SK-N-SH treated with all-trans-retinoic acid at 6 μM for 48 hours (cell line): ENCODE measurements around the gene VAPA.

Experiments
- ATAC-seq: fragments of 200-7000 bp; cut with Tn5 transposase; 3 replicates; pipeline ENCODE4 v1.9.1; 2020; ENCODE audit warnings: mild to moderate bottlenecking, moderate library complexity
- ARNTL ChIP-seq: fragments of 450-650 bp; formaldehyde crosslinking; IDR thresholded peaks from 2 replicates; pipeline ENCODE4 v1.5.0; 2020; ENCODE audit warnings: low read depth, mild to moderate bottlenecking, moderate library complexity, borderline replicate concordance
- BACH2 ChIP-seq: fragments of 250-450 bp; sonication (Bioruptor Pico); IDR thresholded peaks from 2 replicates; pipeline ENCODE4 v1.9.0; 2021; ENCODE audit warnings: mild to moderate bottlenecking, borderline replicate concordance
- CREB5 ChIP-seq: fragments of 250-450 bp; sonication (Bioruptor Pico); IDR thresholded peaks from 2 replicates; pipeline ENCODE4 v1.5.1; 2020; ENCODE audit warnings: low read depth, mild to moderate bottlenecking, moderate library complexity
- CSDC2 ChIP-seq: fragments of 250-450 bp; sonication (Bioruptor Pico); IDR thresholded peaks from 2 replicates; pipeline ENCODE4 v1.5.0; 2020; ENCODE audit warnings: mild to moderate bottlenecking, moderate library complexity
- ESRRG ChIP-seq: fragments of 250-450 bp; sonication (Bioruptor Pico); IDR thresholded peaks from 2 replicates; pipeline ENCODE4 v1.6.1; 2021; ENCODE audit warnings: mild to moderate bottlenecking
- GLIS3 ChIP-seq: fragments of 250-450 bp; sonication (Bioruptor Pico); IDR thresholded peaks from 2 replicates; pipeline ENCODE4 v1.5.0; 2020; ENCODE audit warnings: mild to moderate bottlenecking, moderate library complexity
- OSR1 ChIP-seq: fragments of 250-450 bp; sonication (Bioruptor Pico); IDR thresholded peaks from 2 replicates; pipeline ENCODE4 v1.8.0; 2022; ENCODE audit warnings: moderate library complexity, mild to moderate bottlenecking, inconsistent platforms
- PATZ1 ChIP-seq: fragments of 250-450 bp; sonication (Bioruptor Pico); IDR thresholded peaks from 2 replicates; pipeline ENCODE4 v1.8.0; 2020; ENCODE audit warnings: mild to moderate bottlenecking, moderate library complexity, borderline replicate concordance
- PPARA ChIP-seq: fragments of 250-450 bp; sonication (Bioruptor Pico); IDR thresholded peaks from 2 replicates; pipeline ENCODE4 v1.5.0; 2020; ENCODE audit warnings: mild to moderate bottlenecking, borderline replicate concordance
- RARB ChIP-seq: fragments of 250-450 bp; sonication (Bioruptor Pico); IDR thresholded peaks from 2 replicates; pipeline ENCODE4 v1.8.0; 2021; ENCODE audit warnings: mild to moderate bottlenecking, moderate library complexity
- SNAI2 ChIP-seq: fragments of 250-450 bp; sonication (Bioruptor Pico); IDR thresholded peaks from 2 replicates; pipeline ENCODE4 v1.5.0; 2020; ENCODE audit warnings: mild to moderate bottlenecking, moderate library complexity
- TCF4 ChIP-seq: fragments of 250-450 bp; sonication (Bioruptor Pico); IDR thresholded peaks from 2 replicates; pipeline ENCODE4 v1.8.0; 2021; ENCODE audit warnings: mild to moderate bottlenecking, moderate library complexity, borderline replicate concordance
- TOX ChIP-seq: fragments of 250-450 bp; sonication (Bioruptor Pico); IDR thresholded peaks from 2 replicates; pipeline ENCODE4 v1.8.0; 2021; ENCODE audit warnings: mild to moderate bottlenecking, moderate library complexity, borderline replicate concordance
- ZC3H10 ChIP-seq: fragments of 250-450 bp; sonication (Bioruptor Pico); IDR thresholded peaks from 2 replicates; pipeline ENCODE4 v1.5.1; 2021; ENCODE audit warnings: mild to moderate bottlenecking, moderate library complexity
- ZFP3 ChIP-seq: fragments of 250-450 bp; sonication (Bioruptor Pico); IDR thresholded peaks from 2 replicates; pipeline ENCODE4 v1.5.0; 2020; ENCODE audit warnings: mild to moderate bottlenecking, moderate library complexity
- ZFP30 ChIP-seq: fragments of 450-650 bp; formaldehyde crosslinking; IDR thresholded peaks from 2 replicates; pipeline ENCODE4 v1.5.0; 2022; ENCODE audit warnings: mild to moderate bottlenecking, moderate library complexity
- ZNF565 ChIP-seq: fragments of 450-650 bp; formaldehyde crosslinking; conservative IDR thresholded peaks from 2 replicates; pipeline ENCODE4 v1.5.0; 2020; ENCODE audit warnings: low read depth, mild to moderate bottlenecking, moderate library complexity
- ZNF70 ChIP-seq: fragments of 450-650 bp; formaldehyde crosslinking; IDR thresholded peaks from 2 replicates; pipeline ENCODE4 v1.5.0; 2020; ENCODE audit warnings: mild to moderate bottlenecking, moderate library complexity

VAPA gene

GRCh38 chr18:10006311-10006893 is 92.6 kb downstream of the VAPA start:
- TF ChIP-seq TOX = no peak
- TF ChIP-seq CSDC2 (CRISPR knock-in tag) = no peak
- no peak for TF ChIP-seq PATZ1 (CRISPR knock-in tag)
- TF ChIP-seq RARB (CRISPR knock-in tag) = no peak
- TF ChIP-seq ZC3H10 (CRISPR knock-in tag) = no peak
- TF ChIP-seq GLIS3 (CRISPR knock-in tag) = no peak
- no peak for TF ChIP-seq ESRRG (CRISPR knock-in tag)
- no peak for TF ChIP-seq ZNF565 (CRISPR knock-in tag)
- TF ChIP-seq OSR1 (CRISPR knock-in tag) = no peak
- TF ChIP-seq SNAI2 (CRISPR knock-in tag) = no peak
- TF ChIP-seq ZFP3 (CRISPR knock-in tag) = no peak
- no peak for TF ChIP-seq BACH2 (CRISPR knock-in tag)
- TF ChIP-seq, all 23 proteins: peak for 0
- ATAC-seq = peak; percentile 63

GRCh38 chr18:10008006-10008647 is 94.3 kb downstream of the VAPA start:
- no peak for ATAC-seq
- TF ChIP-seq ARNTL (CRISPR knock-in tag) (no peak), ZNF565 (CRISPR knock-in tag) (no peak), TCF4 (CRISPR knock-in tag) (no peak), GLIS3 (CRISPR knock-in tag) (no peak), BACH2 (CRISPR knock-in tag) (no peak), ZC3H10 (CRISPR knock-in tag) (no peak), SNAI2 (CRISPR knock-in tag) (no peak), ZFP30 (CRISPR knock-in tag) (no peak), PPARA (CRISPR knock-in tag) (no peak), ZNF70 (CRISPR knock-in tag) (no peak), ZFP3 (CRISPR knock-in tag) (no peak), PATZ1 (CRISPR knock-in tag) (no peak), CREB5 (CRISPR knock-in tag) (no peak)
